ENCODE measurements around the gene DOCK10.

Gene DOCK10

DNA sequence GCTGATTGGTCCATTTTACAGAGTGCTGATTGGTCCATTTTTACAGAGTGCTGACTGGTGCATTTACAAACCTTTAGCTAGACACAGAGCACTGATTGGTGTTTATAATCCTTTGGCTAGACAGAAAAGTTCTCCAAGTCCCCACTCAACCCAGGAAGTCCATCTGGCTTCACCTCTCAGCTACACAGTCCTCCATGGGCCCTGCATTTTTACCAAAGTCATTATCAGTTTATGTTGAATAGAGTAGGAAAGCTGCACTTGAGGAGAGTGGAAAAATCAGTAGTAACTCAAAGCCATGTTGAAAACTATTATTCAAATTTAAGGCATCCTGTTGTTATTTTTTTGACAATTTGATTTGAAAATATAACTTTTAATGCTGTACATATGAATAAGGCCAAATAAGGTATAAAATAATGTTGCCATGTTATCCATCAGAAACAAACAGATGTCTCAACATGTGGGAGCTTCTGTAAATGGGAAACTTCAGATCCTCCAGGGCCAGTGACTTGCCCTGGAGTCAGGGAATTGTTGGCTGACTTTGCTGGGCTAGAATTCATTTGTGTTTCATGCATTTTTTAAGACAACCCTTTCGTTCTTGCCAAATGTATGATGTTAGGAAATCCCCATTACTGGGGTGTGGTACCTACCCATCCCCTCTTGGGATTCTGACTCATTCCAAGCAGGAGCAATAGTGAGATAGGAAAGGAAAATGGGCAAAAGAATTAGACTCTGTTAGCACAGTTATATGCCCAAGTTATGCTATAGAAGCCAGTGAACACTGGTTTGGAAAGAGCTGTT lies 288.3 kb downstream of the DOCK10 start:
- no peak for DNase-seq

DNA sequence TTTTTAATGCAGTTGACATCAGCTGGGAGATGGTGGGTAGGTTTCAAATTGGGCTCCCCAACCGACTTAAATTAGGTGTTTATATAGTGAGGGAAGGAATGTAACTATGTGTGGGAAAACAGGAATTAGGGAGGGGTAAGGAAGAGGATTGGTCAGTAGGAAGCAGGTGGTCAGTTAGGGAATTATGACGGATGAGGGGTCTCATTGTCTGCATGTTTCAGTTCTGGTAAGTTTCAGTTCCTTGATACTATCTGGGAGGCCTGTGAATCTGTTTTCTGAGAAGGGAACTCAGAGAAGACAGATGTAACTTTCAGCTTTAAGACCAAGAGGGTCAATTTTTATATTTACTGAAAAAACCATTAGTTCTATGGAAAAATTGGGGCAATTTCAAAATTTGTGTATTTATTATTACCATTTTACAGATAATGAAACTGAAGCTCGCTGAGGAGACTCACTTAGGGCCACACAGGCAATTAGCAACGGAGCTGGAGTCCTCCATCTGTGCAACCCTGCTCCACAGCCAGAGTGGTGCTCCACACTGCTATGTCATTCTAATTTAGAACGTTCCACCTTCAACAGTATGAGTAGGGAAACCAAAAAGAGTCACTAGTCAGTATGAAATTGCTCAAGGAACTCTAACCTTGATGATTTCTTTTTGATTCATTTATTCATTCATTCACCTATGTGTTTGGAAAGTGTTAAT lies 290.1 kb downstream of the DOCK10 start:
- no peak for DNase-seq

DNA sequence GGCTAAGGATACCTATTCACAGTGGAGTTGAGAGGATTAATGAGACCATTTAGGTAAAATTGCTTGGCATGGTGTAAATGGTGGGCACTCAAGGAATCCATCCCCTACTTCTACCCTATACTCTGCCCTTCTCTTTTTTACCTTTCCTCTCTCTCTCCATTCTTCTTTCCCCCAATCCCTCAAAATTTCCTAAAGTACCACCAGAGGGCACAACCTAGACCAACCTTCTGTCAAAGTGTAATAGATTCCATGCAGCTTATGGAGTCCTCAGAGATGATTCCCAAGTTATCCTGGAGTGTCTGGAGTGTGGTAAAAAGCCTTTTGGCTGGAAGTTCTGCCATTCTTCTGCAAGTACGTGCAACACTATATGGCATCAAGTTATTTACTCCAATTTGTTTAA lies 293.1 kb downstream of the DOCK10 start:
- no peak for DNase-seq

DNA sequence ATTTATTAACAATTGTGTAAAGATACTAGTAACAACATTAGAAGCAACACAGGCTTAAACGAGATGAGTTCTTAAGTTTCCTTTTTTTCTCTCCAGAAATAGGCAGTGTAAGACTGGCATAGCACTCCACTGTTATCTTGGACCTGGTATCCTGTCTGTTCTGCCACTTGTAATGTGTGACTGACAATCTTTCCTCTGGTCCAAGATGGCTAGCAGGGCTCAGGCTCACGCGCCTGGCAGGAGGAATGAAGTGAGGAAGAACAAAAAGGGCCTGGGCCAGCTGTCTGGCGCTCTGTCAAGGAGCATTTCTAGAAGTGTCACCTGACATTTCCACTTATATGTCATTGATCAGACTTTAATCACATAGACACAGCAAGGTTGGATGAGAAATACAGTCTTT lies 294.5 kb downstream of the DOCK10 start:
- DNase-seq = no peak

DNA sequence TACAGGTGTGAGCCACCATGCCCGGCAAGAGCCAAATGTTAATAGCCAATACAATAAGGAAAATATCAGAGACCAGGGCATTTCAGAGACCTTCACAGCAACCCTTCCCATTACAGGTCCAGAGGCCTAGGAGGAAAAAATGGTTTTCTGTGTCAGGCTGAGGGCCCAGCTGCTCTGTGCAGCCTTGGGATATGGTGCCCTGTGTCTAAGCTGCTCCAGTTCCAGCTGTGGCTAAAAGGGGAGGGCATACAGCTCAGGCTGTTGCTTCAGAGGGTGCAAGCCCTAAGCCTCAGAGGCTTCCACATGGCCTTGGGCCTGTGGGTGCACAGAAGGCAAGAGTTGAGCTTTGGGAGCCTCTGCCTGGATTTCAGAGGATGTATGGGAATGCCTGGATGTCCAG lies 306.0 kb downstream of the DOCK10 start:
- DNase-seq = no peak

DNA sequence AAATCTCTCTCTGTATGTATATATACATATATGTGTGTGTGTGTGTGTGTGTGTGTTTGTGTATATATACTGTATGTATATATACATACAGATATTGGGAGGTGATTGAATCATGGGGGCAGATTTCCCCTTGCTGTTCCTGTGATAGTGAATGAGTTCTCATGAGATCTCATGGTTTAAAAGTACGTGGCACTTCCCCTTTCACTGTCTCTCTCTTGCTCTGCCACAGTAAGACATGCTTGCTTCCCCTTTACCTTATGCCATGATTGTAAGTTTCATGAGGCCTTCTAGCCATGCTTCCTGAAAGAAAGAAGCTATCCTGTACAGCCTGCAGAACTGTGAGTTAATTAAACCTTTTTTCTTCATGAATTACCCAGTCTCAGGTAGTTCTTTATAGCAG lies 307.3 kb downstream of the DOCK10 start:
- DNase-seq = no peak

DNA sequence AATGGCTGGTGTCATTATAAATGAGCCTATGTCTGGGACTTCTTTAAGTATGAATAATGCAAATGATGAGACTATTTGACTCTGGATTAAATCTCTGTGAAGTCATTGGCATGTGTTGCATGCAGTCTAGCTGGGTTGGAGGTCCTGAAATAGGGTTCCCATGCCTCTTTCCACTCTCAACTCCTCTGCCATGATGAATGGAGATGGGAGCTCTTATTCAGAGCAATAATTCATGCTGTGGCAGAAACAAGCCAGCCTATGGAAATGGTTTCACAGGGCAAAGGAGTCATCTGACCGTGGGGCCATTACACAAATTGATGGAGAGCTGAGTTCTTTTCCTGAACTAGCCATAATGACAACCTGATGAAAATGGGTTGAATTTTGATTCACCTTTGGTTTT lies 310.6 kb downstream of the DOCK10 start:
- no peak for DNase-seq

DNA sequence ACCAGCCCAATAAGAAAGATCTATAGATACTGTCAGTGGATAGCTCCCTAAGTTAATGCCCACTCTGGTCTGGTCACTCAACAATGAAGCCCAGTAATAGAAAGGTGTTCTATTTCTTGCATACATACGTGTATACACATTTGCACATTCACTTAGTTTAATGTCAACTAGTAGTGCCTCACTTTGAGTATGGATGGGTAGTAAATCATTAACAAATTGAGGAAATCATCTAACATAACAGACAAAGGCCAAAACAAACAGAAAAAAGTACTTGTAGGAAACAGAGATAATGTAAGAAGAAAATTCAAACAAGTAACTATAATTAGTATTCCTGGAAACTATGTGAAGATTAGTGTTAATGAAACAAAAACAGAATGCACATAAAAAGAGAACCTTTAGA lies 312.8 kb downstream of the DOCK10 start:
- no peak for DNase-seq

DNA sequence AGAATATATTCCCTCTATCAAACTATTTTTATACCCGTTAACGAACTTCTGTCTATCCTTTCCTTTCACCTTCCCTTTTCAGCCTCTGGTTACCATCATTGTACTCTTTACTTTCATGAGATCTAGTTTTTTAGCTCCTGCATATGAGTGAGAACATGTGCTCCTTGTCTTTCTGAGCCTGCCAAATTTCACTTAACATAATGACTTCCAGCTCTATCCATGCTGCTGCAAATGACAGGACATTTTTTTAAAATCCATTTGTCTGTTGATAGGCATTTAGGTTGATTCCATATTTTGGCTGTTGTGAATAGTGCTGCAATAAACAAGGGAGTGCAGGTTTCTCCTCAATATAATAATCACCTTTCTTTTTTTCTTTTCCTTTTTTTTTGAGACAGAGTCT lies 317.9 kb downstream of the DOCK10 start:
- DNase-seq = no peak

DNA sequence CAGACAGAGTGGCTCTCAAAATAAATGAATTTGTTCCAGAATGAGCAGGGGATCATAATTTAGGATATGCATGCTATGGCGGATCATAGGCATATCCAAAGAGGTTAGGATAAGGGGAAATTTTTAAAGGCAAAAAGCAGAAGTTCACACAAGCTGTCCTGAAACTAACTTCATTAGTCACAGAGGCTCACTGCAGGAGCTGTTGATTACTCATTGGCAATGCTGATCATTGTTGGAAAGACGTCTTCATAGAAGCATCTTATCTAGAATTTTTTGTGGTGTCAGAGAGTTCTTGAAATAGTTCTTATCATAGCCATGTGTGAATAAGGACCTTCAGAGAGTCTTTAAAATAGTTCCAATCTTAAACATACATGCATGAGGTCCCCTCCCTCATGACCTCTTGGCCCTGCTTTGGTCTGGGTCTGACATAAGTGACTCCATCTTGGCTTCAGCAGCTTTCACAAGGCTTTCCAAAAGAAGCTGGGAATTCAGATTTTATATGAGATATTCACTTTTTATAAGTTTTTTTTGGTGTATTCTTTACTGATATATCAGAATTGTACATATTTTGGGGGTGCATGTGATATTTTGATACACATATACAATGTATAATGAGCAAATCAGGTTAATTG lies 318.6 kb downstream of the DOCK10 start:
- no peak for DNase-seq

DNA sequence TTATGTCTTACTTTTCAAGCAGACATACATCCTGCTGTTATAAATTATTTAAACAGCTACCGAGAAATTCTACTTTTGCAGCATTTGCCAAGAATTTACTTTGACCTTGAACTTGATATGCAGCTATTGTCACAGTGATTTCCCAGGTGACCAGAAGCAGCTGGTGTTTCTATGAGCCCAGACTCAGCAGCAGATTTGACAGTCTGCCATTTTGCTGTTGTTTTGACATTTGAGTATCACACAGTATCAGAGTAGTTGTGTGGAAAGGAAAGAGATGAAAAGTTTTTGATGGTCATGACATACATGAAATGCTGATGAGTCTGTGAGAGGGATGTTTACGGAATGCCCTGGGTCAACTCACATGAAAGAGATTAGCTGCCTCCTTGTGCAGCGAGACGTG lies 319.5 kb downstream of the DOCK10 start:
- no peak for DNase-seq

DNA sequence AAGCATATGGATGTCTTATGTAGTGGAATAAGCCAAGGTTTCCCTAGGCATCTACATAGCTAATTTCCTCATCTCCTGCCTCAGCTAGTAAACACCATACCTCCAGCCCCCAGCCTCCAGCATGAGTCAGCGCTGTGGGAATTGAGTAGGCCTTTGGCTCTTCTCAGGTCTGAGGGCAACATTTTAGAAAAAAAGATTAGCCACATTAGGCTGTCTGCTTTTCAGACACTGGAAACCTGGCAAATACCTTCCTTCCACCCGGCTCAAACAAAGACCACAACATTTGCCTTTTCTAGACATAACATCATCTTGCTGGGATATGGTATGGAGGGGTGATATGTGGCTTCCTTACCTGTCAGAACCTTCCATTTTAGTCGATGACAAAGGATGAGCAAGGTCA lies 320.0 kb downstream of the DOCK10 start:
- no peak for DNase-seq

DNA sequence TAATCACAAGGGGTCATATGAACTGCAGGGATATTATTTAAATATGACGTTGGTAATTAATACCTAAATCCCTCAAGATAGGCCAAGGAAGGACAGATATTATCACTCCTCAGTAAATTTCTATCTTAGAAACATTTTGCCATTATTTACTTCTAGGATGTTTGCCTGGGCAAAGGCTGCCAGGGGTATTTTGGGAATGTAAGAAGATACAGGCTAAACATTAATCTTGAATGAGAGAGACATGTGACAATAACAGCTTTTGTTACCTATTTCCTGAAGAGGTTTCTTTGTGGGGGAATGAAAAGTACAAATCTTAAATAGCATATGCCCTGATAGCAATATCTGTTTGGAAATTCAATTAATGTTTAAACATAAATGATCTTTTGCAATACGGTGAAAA lies 325.3 kb downstream of the DOCK10 start:
- no peak for DNase-seq

DNA sequence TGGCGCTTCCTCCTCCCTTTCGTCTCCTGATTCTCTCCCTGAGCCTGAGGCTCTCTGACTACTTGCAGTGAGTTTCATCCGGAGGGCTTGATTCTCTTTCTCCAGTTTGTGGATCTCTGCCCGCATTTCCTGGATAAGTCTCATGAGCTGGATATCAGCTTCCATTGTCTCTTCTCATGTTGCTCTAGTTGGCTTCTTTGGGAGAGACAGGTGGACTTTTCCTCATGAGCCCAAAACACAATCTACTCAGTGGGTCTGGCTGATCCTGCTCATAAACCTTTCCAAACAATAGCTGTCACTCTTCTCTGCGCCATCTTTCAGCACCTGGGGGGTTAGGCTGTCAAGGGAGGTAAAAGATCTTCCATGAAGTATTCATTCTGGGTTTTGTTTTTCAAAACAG lies 326.1 kb downstream of the DOCK10 start, which contains the start of gene CCDC195:
TSS of gene CCDC195 (minus strand) at position 165 of the 400 bp plus-strand sequence. CDS start at position 165, 0 bp downstream.
- no peak for DNase-seq

Measured in NCI-H1105 (cell line).